ENCODE data around the gene PRMT2.

PRMT2 gene

GRCh38 chr21:46618738-46619379 is 16.6 kb upstream of the PRMT2 start:
- H3K4me1 ChIP-seq (ENCODE audit: control insufficient read depth, insufficient read depth, low read length, unreplicated experiment): no peaks in the 10 kb centered on the region
- H3K27ac ChIP-seq (ENCODE audit: low read depth, low read length): no peak overlapping the region
- peaks cover 8% of the 10 kb centered on the region; the same call in 1 of the 2 replicates for H3K27me3 ChIP-seq (ENCODE audit: insufficient read depth, low read length)
- no peaks in the 10 kb centered on the region for H3K36me3 ChIP-seq (ENCODE audit: insufficient read depth, low read length)
- H3K79me2 ChIP-seq (ENCODE audit: control insufficient read depth, insufficient read depth, low read length, unreplicated experiment): no peaks in the 10 kb centered on the region
- H2AFZ ChIP-seq (ENCODE audit: low read length, unreplicated experiment): no peak overlapping the region
- no peak overlapping the region for H3K4me3 ChIP-seq (ENCODE audit: low read depth, low read length)

- H2AFZ ChIP-seq (ENCODE audit: low read length, unreplicated experiment): no peak overlapping the region
- H3K4me1 ChIP-seq (ENCODE audit: control insufficient read depth, insufficient read depth, low read length, unreplicated experiment): no peaks in the 10 kb centered on the region
- no peak overlapping the region for H3K27ac ChIP-seq (ENCODE audit: low read depth, low read length)
- H3K4me3 ChIP-seq (ENCODE audit: low read depth, low read length): no peak overlapping the region
- H3K27me3 ChIP-seq (ENCODE audit: insufficient read depth, low read length): peaks cover 8% of the 10 kb centered on the region; the same call in 1 of the 2 replicates
- no peaks in the 10 kb centered on the region for H3K79me2 ChIP-seq (ENCODE audit: control insufficient read depth, insufficient read depth, low read length, unreplicated experiment)
- no peaks in the 10 kb centered on the region for H3K36me3 ChIP-seq (ENCODE audit: insufficient read depth, low read length)
Observed at GRCh38 chr21:46619846-46620245, 15.6 kb upstream of the PRMT2 start.

DNA sequence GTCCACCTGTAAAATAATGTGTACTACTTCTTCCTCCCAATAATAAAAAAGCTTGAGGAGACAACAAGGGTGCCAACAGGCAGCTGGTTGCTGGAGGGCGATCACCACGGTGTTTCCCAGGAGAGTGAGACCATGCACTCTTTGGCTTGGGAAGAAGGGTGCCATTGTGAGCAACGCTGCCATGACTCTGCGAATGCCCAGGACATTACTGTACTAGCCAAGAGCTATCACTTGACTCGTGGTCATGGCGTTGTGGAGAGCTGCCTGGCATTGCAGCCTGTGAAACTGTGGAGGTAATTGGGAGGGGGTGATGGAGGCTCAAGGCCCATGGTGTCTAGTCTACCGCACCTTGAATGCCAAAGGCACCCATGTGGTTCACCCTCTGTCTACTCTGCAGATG is 14.6 kb upstream of the PRMT2 start:
- Histone ChIP-seq H3K4me3 (ENCODE audit: low read depth, low read length) (no peak overlapping the region), H3K27me3 (ENCODE audit: insufficient read depth, low read length) (peaks cover 3% of the 10 kb centered on the region; the same call in 1 of the 2 replicates), H2AFZ (ENCODE audit: low read length, unreplicated experiment) (no peak overlapping the region), H3K79me2 (ENCODE audit: control insufficient read depth, insufficient read depth, low read length, unreplicated experiment) (no peaks in the 10 kb centered on the region), H3K36me3 (ENCODE audit: insufficient read depth, low read length) (no peaks in the 10 kb centered on the region), H3K27ac (ENCODE audit: low read depth, low read length) (no peak overlapping the region), H3K4me1 (ENCODE audit: control insufficient read depth, insufficient read depth, low read length, unreplicated experiment) (no peaks in the 10 kb centered on the region)

- no peaks in the 10 kb centered on the region for H3K36me3 ChIP-seq (ENCODE audit: insufficient read depth, low read length)
- no peak overlapping the region for H3K4me3 ChIP-seq (ENCODE audit: low read depth, low read length)
- H3K4me1 ChIP-seq (ENCODE audit: control insufficient read depth, insufficient read depth, low read length, unreplicated experiment): no peaks in the 10 kb centered on the region
- no peak overlapping the region for H2AFZ ChIP-seq (ENCODE audit: low read length, unreplicated experiment)
- H3K27me3 ChIP-seq (ENCODE audit: insufficient read depth, low read length): no peaks in the 10 kb centered on the region
- H3K27ac ChIP-seq (ENCODE audit: low read depth, low read length): no peak overlapping the region
- no peaks in the 10 kb centered on the region for H3K79me2 ChIP-seq (ENCODE audit: control insufficient read depth, insufficient read depth, low read length, unreplicated experiment)
Observed at GRCh38 chr21:46621457-46622182, 13.9 kb upstream of the PRMT2 start.

DNA sequence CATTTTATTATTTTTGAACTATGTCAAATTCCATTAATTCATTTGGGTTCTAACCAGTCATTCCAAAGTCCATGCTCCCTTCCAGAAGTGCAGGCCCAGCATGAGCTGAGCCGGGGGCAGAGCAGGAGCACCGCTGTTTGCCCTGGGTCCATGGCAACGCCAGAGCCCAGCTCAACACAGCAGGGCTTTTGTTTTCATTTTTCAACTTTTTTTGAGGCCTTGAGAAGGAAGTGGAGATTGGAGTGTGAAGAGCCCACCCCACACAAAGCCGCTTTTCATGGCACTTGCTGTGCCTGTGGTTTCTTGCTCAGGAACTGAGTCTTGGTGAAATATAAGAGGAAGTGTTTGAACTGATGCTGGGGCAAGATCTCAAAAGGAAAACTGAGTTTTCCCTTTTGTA is 13.2 kb upstream of the PRMT2 start:
- H2AFZ ChIP-seq (ENCODE audit: low read length, unreplicated experiment): no peak overlapping the region
- H3K27me3 ChIP-seq (ENCODE audit: insufficient read depth, low read length): no peaks in the 10 kb centered on the region
- H3K4me1 ChIP-seq (ENCODE audit: control insufficient read depth, insufficient read depth, low read length, unreplicated experiment): no peaks in the 10 kb centered on the region
- H3K4me3 ChIP-seq (ENCODE audit: low read depth, low read length): no peak overlapping the region
- no peaks in the 10 kb centered on the region for H3K79me2 ChIP-seq (ENCODE audit: control insufficient read depth, insufficient read depth, low read length, unreplicated experiment)
- no peaks in the 10 kb centered on the region for H3K36me3 ChIP-seq (ENCODE audit: insufficient read depth, low read length)
- no peak overlapping the region for H3K27ac ChIP-seq (ENCODE audit: low read depth, low read length)

DNA sequence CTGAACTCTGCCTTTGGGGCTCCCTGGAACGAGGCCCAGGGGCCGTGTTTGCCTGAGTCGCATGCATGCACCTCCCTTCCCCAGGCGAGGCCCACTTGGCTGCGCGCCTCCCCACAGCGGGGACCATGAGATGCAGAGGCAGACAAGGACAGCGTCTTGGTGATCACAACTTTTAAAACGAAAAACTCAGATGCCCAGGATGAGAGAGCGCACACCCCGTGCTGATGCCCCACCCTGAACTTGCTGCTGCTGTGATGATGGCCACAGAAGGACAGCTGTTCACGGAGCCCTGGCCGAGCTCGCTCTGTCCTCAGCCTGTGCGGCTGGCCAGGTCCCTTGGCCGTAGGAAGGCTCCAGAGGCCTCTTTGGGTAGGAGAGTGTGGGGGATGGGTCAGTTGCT is 11.4 kb upstream of the PRMT2 start:
- H3K27me3 ChIP-seq (ENCODE audit: insufficient read depth, low read length): peaks cover 10% of the 10 kb centered on the region
- H2AFZ ChIP-seq (ENCODE audit: low read length, unreplicated experiment): no peak overlapping the region
- no peaks in the 10 kb centered on the region for H3K79me2 ChIP-seq (ENCODE audit: control insufficient read depth, insufficient read depth, low read length, unreplicated experiment)
- H3K27ac ChIP-seq (ENCODE audit: low read depth, low read length): no peak overlapping the region
- no peaks in the 10 kb centered on the region for H3K36me3 ChIP-seq (ENCODE audit: insufficient read depth, low read length)
- H3K4me1 ChIP-seq (ENCODE audit: control insufficient read depth, insufficient read depth, low read length, unreplicated experiment): no peaks in the 10 kb centered on the region
- H3K4me3 ChIP-seq (ENCODE audit: low read depth, low read length): no peak overlapping the region

- H3K79me2 ChIP-seq (ENCODE audit: control insufficient read depth, insufficient read depth, low read length, unreplicated experiment): no peaks in the 10 kb centered on the region
- no peaks in the 10 kb centered on the region for H3K4me1 ChIP-seq (ENCODE audit: control insufficient read depth, insufficient read depth, low read length, unreplicated experiment)
- H3K27ac ChIP-seq (ENCODE audit: low read depth, low read length): no peak overlapping the region
- H3K4me3 ChIP-seq (ENCODE audit: low read depth, low read length): no peak overlapping the region
- H2AFZ ChIP-seq (ENCODE audit: low read length, unreplicated experiment): no peak overlapping the region
- H3K27me3 ChIP-seq (ENCODE audit: insufficient read depth, low read length): peaks cover 11% of the 10 kb centered on the region
- no peaks in the 10 kb centered on the region for H3K36me3 ChIP-seq (ENCODE audit: insufficient read depth, low read length)
Observed at GRCh38 chr21:46625759-46626158, 9.7 kb upstream of the PRMT2 start.

GRCh38 chr21:46626536-46626935 is 8.9 kb upstream of the PRMT2 start:
- no peak overlapping the region for H3K27ac ChIP-seq (ENCODE audit: low read depth, low read length)
- H3K4me3 ChIP-seq (ENCODE audit: low read depth, low read length): no peak overlapping the region
- H3K36me3 ChIP-seq (ENCODE audit: insufficient read depth, low read length): no peaks in the 10 kb centered on the region
- H3K27me3 ChIP-seq (ENCODE audit: insufficient read depth, low read length): peaks cover 11% of the 10 kb centered on the region
- H2AFZ ChIP-seq (ENCODE audit: low read length, unreplicated experiment): no peak overlapping the region
- H3K79me2 ChIP-seq (ENCODE audit: control insufficient read depth, insufficient read depth, low read length, unreplicated experiment): no peaks in the 10 kb centered on the region
- H3K4me1 ChIP-seq (ENCODE audit: control insufficient read depth, insufficient read depth, low read length, unreplicated experiment): no peaks in the 10 kb centered on the region

- Histone ChIP-seq H3K4me3 (ENCODE audit: low read depth, low read length) (no peak overlapping the region), H3K36me3 (ENCODE audit: insufficient read depth, low read length) (no peaks in the 10 kb centered on the region), H3K27me3 (ENCODE audit: insufficient read depth, low read length) (peaks cover 11% of the 10 kb centered on the region), H2AFZ (ENCODE audit: low read length, unreplicated experiment) (no peak overlapping the region), H3K27ac (ENCODE audit: low read depth, low read length) (no peak overlapping the region), H3K79me2 (ENCODE audit: control insufficient read depth, insufficient read depth, low read length, unreplicated experiment) (no peaks in the 10 kb centered on the region), H3K4me1 (ENCODE audit: control insufficient read depth, insufficient read depth, low read length, unreplicated experiment) (no peaks in the 10 kb centered on the region)
Observed at GRCh38 chr21:46626975-46627501, 8.4 kb upstream of the PRMT2 start.

DNA sequence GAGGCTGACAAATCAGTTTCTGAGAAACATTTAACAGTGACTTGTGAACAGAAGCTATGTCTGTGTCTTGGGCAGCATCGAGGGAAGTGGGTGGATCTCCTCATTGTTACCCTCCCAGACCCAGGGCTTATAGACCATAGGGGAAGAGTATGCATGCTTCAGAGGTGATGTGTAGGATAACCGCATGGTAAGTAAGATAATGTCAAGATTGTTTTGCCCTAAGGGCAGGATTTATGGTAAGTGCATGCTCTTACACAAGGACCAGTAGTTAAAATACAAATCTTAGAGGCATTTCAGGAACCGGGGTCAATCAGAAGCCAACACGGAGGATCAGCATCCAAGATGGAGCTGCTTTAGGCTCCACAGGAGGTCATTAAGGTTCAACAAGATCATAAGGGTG is 7.7 kb upstream of the PRMT2 start:
- Histone ChIP-seq H3K36me3 (ENCODE audit: insufficient read depth, low read length) (no peaks in the 10 kb centered on the region), H3K79me2 (ENCODE audit: control insufficient read depth, insufficient read depth, low read length, unreplicated experiment) (no peaks in the 10 kb centered on the region), H2AFZ (ENCODE audit: low read length, unreplicated experiment) (no peak overlapping the region), H3K4me1 (ENCODE audit: control insufficient read depth, insufficient read depth, low read length, unreplicated experiment) (no peaks in the 10 kb centered on the region), H3K4me3 (ENCODE audit: low read depth, low read length) (no peak overlapping the region), H3K27ac (ENCODE audit: low read depth, low read length) (no peak overlapping the region), H3K27me3 (ENCODE audit: insufficient read depth, low read length) (peaks cover 11% of the 10 kb centered on the region)

DNA sequence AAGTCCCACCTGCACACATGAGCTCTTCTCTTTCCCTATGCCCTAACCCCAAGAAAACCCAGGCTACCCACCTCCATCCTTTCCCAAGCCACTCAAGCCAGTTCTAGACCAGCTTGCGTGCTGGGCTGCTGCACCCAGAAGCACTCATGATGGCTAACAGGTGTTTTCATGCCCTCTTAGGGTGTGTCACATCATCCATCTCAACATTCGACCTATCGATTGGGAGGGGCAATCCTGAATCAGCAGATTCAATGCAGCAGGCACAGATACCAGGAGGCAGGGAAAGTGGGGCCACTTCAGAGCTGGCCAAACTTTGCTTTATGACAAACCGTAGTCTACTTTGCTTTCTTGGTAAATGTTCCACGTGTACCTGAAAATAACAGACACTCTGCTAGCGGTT is 6.6 kb upstream of the PRMT2 start:
- Histone ChIP-seq H3K27me3 (ENCODE audit: insufficient read depth, low read length) (peaks cover 11% of the 10 kb centered on the region), H2AFZ (ENCODE audit: low read length, unreplicated experiment) (no peak overlapping the region), H3K4me1 (ENCODE audit: control insufficient read depth, insufficient read depth, low read length, unreplicated experiment) (no peaks in the 10 kb centered on the region), H3K79me2 (ENCODE audit: control insufficient read depth, insufficient read depth, low read length, unreplicated experiment) (no peaks in the 10 kb centered on the region), H3K36me3 (ENCODE audit: insufficient read depth, low read length) (no peaks in the 10 kb centered on the region), H3K4me3 (ENCODE audit: low read depth, low read length) (no peak overlapping the region), H3K27ac (ENCODE audit: low read depth, low read length) (no peak overlapping the region)
